Measurements from ENCODE around the gene CASQ2.
"Not testable (repeated sequence)": the region's sequence is repeated elsewhere in the genome, so short reads cannot be mapped to it uniquely, and the experiment has no call there.

Gene CASQ2

DNA sequence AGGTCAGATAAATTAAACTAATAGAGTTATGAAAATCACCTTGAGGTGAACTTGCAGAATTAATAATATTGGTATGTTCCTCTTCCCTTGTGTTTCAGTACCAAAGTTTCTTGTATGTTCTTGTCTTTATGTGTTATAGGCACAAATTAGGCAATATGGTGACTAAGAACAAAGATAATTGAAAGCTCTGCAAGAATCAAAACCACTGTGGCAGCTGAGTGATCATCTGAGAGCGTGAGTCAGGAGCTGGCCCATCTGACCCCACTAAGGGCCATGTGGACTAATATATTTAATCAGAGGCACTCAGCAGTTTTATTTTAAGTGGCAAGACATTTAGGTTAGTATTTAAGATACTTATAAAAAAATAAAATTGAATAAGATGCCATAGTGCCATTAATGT lies 12.8 kb upstream of the CASQ2 start:
- no peak for DNase-seq (ENCODE audit: low read depth, low spot score)

DNA sequence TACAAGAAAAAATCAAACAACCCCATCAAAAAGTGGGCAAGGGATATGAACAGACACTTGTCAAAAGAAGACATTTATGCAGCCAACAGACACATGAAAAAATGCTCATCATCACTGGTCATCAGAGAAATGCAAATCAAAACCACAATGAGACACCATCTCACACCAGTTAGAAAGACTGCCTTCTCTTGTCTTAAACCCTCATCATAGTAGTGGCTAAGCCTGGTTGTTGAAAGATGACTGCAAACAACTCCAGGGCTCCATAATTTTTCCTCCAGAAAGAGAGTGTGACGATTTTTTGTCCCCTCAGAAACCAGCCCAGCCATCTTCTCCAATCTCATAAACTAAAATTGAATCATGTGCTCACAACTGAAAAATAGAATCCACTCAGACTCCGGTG lies 12.1 kb upstream of the CASQ2 start:
- DNase-seq (ENCODE audit: low read depth, low spot score) = not testable (repeated sequence)

DNA sequence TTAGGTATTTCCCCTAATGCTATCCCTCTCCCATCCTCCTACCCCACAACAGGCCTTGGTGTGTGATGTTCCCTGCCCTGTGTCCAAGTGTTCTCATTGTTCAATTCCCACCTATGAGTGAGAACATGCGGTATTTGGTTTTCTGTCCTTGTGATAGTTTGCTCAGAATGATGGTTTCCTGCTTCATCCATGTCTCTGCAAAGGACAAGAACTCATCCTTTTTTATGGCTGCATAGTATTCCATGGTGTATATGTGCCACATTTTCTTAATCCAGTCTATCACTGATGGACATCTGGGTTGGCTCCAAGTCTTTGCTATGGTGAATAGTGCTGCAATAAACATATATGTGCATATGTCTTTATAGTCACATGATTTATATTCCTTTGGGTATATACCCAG lies 10.6 kb upstream of the CASQ2 start:
- DNase-seq (ENCODE audit: low read depth, low spot score) = not testable (repeated sequence)

DNA sequence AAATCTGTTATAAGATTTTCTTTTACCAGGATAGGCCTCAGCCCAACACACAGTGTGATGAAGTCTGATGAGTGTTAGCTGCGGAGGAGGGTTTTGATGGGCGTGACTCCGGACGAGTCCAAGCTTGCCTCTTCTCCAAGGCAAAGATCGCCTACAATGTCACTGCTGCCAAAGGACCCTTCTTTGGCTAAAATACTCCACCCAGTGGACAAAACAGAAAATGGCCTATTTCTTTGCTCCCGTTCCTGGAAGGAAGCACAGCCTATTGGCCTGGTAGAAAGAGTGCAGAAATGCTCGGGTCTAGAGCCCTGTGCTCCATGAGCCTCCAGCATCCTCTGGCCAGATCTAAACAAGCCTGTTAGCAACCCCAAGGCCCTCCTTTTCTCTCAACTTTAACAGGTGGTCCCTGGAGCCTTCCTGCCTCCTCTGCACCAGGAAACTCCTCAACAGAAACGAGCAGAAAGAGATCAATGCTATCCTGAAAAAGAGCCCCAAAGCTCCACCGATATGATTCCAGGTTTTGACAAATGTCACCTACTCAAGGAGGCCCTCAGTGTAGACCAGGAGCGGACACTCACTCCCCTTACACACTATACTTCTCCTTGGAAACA lies 3.4 kb upstream of the CASQ2 start:
- peak; percentile 80 for DNase-seq (ENCODE audit: low read depth, low spot score)

DNA sequence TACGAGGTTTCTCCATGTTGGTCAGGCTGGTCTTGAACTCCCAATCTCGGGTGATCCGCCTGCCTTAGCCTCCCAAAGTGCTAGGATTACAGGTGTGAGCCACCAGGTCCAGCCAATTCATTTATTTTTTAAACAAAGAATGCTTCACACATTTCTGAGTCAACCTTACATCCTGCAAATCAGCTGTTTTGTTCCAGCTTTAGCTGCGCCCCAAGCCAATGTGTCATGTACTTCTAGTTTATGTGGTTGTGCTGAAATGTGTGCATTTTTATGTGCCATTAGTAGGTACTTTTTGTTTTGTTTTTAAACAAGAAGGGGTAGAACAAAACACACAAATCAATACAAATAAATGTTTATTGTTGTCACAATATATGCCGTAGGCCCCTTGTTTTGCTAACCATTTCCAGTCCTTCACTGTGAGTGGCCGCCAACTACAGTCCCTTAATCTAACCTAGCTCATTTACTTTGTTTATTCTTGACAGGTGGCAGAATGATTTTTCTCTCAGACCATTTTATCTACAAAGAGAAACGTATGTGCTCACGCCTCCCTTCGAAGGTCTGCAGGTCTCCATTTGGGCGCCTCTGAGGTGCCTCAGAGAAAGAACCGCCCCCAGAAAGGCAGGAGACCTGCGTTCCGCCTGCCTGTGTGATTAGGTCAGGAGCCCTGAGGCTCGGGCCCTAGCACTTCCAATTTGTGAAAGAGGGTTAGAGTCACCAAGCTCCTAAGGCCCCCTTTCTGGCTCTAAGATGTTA lies 2.8 kb upstream of the CASQ2 start:
- no peak for DNase-seq (ENCODE audit: low read depth, low spot score)

DNA sequence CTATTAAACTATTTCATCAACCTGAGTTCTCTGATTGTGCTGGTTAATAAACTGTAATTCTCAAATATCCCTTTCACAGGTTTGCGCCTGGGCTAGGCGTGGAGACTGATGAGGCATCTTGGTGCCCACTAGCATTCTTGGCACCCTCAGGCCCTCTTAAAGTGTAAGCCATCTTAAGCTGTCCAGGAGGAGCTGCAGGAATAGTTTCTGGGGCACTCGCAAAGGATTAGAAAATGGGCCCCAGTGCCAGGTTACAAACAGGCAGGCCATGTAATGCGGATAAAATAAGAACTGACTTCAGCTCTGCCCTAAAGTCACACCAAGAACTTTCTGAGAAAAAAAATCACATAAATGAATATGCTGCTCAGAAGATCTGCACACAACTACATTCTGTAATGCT lies 1.1 kb downstream of the CASQ2 start:
- DNase-seq (ENCODE audit: low read depth, low spot score) = no peak

DNA sequence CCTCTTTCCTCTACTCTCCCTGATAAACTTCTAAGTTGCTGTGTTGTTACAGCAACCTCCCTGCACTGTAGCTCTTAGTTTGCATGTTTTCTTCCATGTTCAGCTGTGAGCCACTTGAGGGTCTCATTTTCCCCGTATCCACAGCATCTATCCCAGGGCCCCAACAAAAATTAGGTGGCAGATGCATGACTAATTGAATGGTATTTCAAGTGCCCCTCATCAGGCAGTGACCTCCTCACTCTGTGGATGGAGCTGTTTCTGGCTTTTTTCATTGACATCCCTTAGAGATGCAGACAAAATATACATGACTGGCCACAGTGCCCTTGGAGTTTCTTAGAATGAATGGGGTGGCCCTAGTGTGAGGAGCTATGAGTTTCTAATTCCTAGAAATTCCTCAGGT lies 3.4 kb downstream of the CASQ2 start:
- no peak for DNase-seq (ENCODE audit: low read depth, low spot score)

DNA sequence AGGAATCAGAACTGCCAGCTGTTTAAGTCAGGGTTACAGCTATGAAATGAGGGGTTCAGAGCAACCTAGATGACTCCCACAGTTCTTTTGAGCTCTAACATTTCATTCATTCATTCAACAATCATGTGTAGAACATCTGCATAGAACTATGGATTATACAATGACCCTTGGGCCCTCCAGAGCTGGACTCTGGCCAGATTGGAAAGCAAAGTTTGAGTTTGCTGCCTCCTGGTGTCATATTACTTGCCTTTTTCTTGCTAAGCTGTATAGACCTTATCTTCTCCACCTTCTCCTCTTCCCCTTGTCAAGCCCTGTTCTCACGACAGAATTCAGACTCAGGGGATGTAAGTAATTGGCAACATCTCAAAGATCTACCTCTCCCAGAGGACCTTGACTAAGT lies 4.0 kb downstream of the CASQ2 start:
- DNase-seq (ENCODE audit: low read depth, low spot score) = no peak

DNA sequence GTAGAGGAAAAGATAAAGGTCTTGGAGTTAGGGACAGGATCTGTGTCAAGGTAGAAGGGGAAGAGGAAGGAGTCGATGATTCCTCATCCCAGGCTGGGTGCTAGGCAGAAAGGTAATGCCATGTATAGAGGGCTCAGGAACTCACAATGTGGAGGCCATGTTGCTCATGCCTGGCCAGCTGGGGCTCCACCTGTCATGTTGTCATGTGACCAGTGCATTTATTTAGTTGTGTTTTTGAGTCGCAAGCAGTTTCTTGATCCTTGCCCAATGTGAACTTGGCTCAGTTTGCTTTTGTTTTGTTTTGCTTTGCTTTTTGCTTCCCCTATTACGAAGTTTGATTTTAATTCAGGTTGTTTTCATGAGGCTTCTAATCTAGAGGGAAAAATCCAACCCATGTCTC lies 5.7 kb downstream of the CASQ2 start:
- DNase-seq (ENCODE audit: low read depth, low spot score) = no peak

DNA sequence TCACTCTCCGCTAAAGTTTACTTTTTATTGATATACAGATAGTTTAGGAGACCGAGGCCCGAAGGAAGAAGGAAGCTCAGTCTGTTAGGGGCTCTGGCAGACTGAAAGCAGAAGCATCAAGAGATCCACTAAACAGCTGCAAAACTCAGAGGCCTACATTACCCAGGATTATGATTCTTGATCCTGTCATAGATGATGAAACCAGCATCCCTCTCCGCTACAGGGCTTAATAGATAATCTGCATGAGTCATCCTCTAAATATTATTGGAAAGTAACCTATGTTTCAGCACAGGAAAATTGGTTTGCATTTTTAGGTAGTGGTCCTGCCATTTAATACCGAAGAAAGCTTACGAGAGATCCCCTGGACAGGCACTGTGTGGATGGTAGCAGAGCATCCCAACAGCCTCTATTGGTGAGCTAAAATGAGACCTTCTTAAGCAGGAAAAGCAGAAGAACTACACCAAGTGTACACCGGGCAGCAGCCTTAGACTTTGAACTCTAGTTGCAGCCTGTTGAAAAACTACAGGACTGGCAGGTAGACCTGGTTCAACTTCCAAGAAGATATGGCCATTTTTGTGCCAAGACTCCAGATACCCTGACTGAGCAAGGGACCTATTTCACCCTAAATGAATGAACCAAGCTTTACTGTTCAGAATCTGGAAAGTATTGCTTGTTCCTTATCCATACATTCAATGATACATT lies 6.8 kb downstream of the CASQ2 start:
- DNase-seq (ENCODE audit: low read depth, low spot score) = no peak

DNA sequence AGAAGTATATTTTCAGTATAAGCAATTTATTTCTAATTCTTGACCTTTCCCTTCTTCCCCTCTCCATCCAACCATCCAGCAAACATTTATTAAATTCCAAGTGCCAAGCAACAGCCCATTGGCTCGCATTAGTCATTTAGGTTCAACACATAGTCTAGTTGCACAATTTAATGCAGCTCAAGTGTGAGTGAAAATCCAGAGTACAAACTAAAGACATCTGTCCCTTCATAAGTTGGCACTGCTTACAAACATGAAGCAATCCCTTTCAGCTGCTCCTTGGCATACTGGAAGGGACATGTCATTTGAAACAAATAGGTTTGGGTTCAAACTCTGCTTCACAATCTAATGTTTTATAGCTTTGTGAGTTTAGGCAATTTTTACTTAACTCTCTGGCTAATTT lies 10.7 kb downstream of the CASQ2 start:
- DNase-seq (ENCODE audit: low read depth, low spot score) = no peak

DNA sequence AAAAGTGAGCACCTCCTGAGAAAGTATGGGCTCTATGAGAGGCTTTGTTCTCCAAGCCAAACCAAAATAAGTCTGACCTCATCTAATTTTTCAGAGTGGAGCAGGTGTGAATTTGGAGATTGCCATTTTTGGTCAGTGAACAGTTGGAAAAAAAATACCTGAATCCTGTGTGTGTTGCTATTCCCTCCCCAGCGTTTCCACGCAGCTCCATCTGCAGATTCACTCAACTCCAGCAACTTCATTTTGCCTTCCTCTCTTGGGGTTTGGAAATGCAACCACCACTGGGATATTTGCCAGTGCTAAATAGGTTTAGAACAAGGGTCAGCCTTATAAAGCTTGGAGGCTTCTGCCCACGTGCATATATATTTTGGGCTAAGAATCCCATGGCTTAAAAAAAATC lies 11.2 kb downstream of the CASQ2 start:
- no peak for DNase-seq (ENCODE audit: low read depth, low spot score)

DNA sequence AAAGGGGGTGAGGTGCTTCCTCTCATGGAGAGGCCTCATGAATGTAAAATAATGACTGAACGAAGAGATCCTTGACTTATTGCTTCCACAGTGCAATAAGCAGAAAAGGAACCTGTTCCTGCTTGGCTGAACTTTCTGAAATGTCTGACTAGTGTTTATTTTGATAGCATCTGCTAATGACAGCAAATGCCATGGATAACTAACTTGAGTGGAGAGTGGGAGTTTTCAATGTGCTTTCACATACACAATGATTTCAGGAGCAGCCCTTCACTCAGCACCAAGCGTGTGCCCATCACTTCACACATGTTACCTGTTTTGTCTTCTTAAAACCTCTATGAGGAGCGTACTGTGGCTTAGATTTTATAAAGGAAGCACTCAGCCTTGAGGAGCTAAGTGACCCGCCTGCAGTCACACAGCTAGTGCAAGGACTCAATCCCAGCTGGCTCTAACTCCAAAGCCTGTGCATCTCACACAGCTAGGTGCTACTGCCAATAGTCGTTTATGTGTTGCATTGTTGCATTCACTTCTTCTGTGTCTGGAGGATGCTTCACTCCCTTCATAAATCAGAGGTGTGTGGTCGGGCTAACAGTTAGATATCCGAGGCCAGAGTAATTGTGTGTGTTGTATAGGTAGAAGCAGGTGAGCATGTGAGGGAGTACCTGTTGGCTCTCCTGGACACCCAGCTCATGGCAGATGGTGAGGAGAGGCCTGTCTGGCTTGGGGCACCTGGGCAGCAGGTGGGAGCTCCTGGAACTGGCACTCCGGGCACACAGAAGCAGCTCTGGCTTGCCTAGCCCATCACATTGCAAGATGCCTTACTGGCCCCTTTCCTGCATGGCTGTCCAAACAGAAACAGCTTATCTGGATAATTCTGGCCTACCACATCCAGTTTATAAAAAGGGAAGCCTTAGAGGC lies 12.8 kb downstream of the CASQ2 start:
- DNase-seq (ENCODE audit: low read depth, low spot score) = no peak

DNA sequence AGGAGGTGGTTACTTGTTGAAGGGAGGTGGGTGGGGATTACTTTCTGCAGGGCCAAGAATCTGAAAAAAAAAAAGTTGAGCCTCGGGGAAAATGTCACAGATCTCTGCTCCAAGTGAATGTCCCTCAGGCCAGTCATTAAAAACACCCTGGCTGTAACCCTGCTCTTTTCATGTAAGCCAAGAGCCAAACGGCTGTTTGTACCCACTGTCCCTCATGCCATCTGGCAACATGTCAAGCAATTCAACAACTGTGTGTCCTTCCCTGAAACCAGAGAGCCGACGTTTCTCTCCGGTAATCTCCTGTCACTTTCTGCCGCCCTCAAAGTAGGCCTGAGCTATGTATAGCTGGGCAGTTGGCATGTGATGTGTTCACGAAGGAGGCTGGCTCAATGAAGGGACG lies 14.7 kb downstream of the CASQ2 start:
- DNase-seq (ENCODE audit: low read depth, low spot score) = no peak

DNA sequence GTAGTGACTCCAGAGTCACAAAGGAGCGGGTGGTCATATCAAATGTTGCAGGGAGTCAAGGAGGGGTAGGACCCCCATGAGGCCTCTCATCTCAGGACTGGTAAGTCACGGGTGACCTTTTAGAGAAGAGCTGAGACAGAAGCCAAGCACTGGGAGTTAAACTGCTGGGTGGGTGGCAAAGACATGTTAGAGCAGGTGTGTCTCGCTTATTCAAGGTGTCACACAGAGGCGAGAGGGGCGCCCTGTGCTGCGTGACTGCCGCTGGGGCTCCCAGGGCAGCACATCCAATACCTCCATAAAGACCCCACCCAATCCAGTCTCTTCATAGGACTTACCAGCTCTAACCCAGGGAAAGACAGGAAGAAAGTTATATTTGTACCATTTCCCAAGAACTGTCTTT lies 15.2 kb downstream of the CASQ2 start:
- DNase-seq (ENCODE audit: low read depth, low spot score) = no peak

DNA sequence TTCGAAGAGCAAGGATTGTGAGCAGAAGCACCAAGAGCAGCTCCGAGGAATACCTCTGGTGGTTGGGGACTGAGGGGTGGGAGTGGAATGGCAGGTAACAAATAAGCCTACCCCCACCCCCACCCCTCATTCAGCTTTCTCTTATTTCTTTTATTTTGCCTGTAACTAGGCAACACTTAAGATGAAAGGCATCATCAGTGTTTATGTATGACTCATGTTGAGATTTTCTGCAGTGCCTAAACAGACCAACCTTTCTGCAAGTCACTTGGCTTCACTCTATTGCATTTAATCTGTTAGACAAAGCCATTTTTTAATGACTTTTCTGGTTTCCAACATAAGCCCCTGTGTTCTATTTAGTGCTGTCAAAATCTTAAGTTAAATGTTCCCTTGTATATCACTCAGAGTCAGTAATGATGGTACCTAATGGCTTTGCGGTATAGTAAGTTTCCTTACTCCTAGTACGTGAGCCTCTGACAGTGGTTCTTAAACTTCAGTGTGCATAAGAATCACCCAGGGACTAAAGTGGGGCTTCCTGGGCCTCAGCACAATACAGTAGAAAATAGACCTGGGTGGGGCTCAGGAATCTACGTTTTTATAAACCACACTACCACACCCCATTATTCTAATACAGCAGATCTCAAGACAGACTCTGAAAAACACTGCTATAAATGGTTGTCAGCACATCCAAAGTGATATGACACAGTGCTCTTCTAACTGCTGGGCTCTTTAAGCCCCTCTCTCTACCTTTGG lies 19.9 kb downstream of the CASQ2 start:
- DNase-seq (ENCODE audit: low read depth, low spot score) = no peak

DNA sequence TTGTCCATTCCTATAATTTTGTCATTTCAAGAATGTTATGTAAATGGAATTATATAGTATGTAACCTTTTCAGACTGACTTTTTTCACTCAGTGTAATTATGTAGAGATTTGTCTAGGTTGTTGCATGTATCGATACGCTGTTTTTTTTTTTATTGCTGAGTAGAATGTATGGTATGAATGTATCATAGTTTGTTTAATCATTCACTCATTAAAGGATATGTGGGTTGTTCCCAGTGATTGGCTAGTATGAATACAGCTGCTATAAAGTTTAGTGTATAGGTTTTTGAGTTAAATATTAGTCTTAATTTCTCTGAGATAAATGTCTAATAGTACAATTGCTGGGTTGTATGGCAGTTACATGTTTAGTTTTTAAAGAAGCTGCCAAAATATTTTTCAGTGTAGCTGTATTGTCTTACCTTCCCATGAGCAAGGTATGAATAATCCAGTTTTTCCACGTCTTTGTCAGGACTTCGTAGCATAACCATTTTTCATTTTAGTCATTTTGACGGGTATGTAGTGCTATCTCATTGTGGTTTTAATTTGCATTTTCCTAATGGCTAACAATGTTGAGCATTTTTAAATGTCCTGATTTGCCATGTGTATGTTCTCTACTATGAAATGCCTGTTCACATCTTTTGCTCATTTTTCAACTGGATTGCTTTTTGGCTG lies 22.4 kb downstream of the CASQ2 start:
- no peak for DNase-seq (ENCODE audit: low read depth, low spot score)

DNA sequence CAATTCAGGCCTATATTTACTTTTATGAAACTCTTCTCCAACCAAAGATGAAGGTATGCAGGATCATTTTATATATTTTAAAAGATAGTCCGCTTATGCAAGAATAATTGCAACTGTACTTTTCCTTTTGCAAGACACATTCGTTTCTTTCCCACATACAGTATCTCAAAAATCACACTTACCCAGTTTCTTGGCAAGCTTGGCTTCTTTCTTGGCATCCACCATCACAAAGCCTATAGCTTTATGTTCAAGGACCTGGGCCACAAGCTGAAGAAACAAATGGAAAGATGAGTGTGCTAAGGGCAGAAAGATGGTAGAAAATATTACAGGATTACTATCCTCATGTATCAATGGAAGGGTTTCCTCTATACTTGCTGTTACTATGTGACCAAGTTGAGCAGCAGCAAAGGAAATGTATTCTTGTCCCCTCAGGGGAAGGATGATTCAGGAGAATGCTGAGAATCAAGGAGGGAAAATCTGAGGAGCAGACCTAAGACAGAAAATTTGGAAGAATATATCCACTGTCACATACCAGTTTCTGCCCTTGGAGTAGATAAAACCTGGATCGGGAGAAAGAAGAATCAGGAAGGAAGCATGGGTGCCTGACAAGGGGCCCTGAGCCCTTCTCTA lies 23.8 kb downstream of the CASQ2 start:
- DNase-seq (ENCODE audit: low read depth, low spot score) = no peak

DNA sequence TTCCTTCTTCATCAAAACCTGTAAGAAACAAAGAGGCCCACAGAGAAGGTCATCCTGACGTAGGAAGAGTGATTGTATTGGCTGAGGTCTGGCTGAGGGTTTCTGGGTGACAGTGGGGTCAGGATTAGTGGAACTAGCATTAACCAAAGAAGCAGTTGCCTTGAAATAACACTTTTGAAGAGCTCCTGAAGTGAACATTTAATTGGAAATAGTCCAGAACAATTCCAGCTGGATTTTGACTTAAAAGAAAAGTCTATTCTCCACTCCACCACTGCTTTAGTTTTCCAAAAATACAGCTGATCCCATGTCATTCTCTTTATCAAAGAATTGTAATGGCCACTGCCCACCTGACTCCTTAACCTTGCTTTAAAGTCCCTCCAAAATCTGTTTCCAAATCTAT lies 27.7 kb downstream of the CASQ2 start:
- DNase-seq (ENCODE audit: low read depth, low spot score) = no peak

DNA sequence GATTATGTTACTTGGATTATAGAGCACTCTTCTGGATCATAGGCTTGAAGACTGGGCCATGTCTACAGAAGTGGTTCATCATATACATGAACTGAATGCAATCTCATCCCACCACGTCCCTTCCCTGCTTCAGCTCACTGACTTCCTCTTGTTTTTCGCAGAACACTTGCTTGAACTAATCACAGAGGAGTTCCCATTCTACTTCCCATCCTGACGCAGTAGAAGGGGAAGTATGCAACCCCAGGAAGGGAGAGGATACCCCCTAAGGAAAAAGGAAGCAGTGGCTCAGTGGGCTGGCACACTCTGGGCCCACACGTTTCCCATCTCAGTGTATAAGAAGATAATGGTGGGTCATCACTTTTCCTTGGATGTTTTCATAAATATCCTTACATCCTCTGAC lies 36.2 kb downstream of the CASQ2 start:
- DNase-seq (ENCODE audit: low read depth, low spot score) = no peak

Data from iPS DF 19.7 (cell line).